ENCODE results near the gene NDOR1. TPM values are rescaled to one million over a fixed set of nuclear protein-coding genes. Genes with fewer than 3 reads are reported as not detected.

NDOR1 gene
- total RNA-seq, 1 donor from 2014 or later: 22.4 TPM

DNA sequence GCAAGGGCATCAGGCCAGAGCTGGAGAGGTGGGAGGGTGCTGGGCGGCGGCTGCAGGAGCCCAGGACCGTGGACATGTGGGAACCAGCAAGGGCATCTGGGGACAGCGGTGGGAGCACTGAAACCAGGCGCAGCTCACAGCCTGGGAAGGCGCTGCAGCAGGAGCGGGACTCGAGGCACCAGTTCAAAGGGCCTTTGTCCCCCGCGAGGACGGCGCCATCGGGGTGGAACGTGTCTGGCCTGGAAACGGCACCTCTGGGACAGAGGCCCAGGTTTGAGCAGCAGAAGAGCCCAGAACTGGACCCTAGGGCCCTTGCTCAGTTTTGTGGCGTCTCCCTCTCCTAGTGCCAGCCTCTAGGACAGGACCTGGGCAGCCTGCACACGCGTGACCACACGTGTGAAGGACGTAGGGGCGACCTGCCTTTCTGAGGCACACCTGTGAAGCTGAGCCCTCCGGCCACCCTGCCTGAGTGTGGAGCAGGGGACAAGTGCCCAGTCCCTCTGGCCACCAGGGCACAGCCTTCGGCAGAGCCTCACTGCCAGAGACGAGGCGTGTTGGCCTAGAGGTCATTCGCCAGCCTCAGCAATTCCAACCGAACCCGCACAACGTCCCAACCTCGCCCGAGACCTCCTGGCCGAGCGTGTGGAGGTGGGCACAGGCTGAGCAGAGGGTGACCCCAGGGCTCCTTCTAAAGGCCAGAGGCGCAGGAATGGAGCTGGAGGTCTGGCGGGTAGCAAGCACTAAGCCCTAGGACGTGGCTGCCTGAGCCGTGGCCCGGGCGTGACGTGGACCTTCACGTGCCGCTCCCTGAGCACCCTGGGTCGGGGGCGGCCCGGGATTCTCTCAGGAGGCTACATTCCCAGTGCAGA is 31.5 kb upstream of the NDOR1 start:
- peaks cover 5% of the 10 kb centered on the region for H3K36me3 Mint-ChIP-seq
- DNase-seq (ENCODE audit: low spot score in 2 of 2, unreplicated experiment in 2 of 2): no peak
- TF ChIP-seq, protein P1, sequence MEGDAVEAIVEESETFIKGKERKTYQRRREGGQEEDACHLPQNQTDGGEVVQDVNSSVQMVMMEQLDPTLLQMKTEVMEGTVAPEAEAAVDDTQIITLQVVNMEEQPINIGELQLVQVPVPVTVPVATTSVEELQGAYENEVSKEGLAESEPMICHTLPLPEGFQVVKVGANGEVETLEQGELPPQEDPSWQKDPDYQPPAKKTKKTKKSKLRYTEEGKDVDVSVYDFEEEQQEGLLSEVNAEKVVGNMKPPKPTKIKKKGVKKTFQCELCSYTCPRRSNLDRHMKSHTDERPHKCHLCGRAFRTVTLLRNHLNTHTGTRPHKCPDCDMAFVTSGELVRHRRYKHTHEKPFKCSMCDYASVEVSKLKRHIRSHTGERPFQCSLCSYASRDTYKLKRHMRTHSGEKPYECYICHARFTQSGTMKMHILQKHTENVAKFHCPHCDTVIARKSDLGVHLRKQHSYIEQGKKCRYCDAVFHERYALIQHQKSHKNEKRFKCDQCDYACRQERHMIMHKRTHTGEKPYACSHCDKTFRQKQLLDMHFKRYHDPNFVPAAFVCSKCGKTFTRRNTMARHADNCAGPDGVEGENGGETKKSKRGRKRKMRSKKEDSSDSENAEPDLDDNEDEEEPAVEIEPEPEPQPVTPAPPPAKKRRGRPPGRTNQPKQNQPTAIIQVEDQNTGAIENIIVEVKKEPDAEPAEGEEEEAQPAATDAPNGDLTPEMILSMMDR (IDR thresholded peaks at IDR 0.05; ENCODE audit: unreplicated experiment): no peak
- no peak overlapping the region for H3K27ac Mint-ChIP-seq
- no peak overlapping the region for H3K4me3 Mint-ChIP-seq
- no peaks in the 10 kb centered on the region for H3K4me1 Mint-ChIP-seq
- peaks cover 69% of the 10 kb centered on the region for H3K27me3 Mint-ChIP-seq (ENCODE audit: low read depth)
- no peaks in the 10 kb centered on the region for H3K9me3 Mint-ChIP-seq

DNA sequence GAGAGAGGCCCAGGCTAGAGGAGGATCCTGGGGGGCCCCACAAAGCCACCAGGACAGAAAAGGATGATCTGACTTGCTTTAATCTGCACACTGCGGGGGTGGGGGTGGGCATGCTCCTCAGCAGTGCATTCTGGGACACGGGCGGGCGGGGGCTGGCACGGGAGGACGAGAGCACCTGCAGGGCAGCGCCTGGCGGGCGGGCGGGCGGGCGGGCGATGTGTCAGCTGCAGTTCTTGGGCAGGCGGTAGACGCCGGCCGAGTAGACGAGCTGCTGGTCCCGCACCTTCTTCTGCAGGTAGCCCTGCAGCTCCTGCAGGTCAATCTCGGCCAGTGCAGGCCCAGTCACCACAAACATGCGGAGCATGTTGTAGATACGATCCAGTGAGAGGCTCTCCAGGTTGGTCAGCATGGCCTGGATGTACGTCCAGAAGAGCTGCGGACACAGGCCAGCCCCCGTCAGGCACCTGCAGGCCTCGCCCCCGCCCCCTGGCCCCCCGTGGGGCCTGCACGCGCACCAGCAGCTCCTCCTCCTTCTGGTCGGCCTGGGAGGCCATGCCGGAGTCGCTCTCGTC is 30.7 kb upstream of the NDOR1 start:
- TF ChIP-seq, protein P1 (IDR thresholded peaks at IDR 0.05; ENCODE audit: unreplicated experiment): no peak
- H3K4me1 Mint-ChIP-seq: no peaks in the 10 kb centered on the region
- H3K4me3 Mint-ChIP-seq: no peak overlapping the region
- peaks cover 66% of the 10 kb centered on the region for H3K27me3 Mint-ChIP-seq (ENCODE audit: low read depth)
- no peak overlapping the region for H3K27ac Mint-ChIP-seq
- H3K36me3 Mint-ChIP-seq: peaks cover 5% of the 10 kb centered on the region
- DNase-seq (ENCODE audit: low spot score in 2 of 2, unreplicated experiment in 2 of 2): no peak
- no peaks in the 10 kb centered on the region for H3K9me3 Mint-ChIP-seq

DNA sequence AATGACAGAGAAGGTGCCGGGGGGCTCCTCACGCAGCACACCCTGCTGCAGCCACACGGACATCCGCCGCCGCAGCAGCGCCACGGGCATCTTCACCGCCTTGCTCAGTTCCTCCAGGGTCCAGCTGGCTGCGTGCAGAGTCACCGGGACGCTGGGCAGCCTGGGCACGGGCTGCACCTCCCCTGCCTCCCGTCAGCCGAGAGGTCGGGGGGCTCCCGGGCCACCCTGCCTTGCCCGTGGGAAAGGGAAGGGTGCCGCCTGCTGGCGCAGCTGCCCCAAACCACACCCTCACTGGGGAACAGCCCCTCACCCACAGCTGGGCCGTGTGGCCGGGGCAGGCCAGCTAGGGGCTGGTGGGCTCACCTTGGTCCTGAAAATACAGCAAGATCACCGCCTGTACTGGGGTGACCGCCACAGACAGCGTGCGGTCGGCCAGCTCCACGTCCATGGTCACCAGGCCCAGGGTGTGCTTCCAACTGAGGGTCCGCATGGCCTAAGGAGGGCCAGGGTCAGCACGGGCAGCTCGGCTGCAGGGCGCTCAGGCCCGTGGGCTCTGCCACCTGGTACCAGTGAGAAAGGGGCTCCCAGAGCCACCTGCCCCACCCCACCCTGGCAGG is 30.0 kb upstream of the NDOR1 start:
- H3K9me3 Mint-ChIP-seq: no peaks in the 10 kb centered on the region
- no peaks in the 10 kb centered on the region for H3K4me1 Mint-ChIP-seq
- H3K36me3 Mint-ChIP-seq: peaks cover 5% of the 10 kb centered on the region
- no peak overlapping the region for H3K4me3 Mint-ChIP-seq
- H3K27ac Mint-ChIP-seq: no peak overlapping the region
- TF ChIP-seq, protein P1 (IDR thresholded peaks at IDR 0.05; ENCODE audit: unreplicated experiment): no peak
- DNase-seq (ENCODE audit: low spot score in 2 of 2, unreplicated experiment in 2 of 2): no peak
- H3K27me3 Mint-ChIP-seq (ENCODE audit: low read depth): peaks cover 60% of the 10 kb centered on the region

DNA sequence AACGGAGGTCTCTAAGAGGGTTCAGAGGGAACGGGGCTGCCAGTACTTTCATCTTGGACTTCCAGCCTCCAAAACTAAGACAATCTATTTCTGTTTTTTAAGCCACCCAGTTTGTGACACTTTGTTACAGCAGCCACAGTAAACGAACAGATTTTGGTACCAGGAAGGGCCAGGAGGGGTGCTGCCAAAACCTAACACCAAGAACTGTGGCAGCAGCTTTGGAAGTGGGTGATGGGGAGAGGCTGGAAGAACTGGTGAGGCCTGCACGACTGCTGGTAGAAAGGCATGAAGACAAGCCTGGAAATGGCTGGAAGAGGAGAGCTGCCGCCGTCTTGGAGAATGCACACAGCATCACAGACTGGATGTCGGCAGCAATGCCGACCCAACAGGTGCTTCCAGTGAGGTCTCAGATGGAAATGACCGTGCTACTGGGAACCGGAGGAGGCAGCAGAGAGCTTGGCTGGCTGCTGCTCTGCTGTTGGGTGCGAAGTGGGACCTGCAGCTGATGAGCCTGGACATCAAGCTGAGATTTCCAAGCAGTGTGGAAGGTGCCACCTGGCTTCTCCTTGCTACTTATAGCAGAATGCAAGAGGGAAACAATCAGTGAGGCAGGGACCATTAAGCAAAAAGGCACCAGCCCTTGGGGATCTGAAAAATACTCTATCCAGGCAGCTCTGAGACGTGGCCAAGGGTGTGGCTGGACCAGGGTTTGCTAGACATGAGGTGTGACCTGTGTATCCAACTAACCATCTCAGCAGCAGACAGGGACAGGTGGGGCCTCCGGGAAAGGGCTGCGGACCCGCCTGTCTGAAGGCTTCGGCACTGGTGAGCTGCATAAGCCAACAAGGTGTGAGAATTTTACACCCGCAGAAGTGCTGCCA is 29.0 kb upstream of the NDOR1 start:
- H3K27ac Mint-ChIP-seq: no peak overlapping the region
- DNase-seq (ENCODE audit: low spot score in 2 of 2, unreplicated experiment in 2 of 2): no peak
- H3K4me3 Mint-ChIP-seq: no peak overlapping the region
- no peaks in the 10 kb centered on the region for H3K9me3 Mint-ChIP-seq
- peaks cover 49% of the 10 kb centered on the region for H3K27me3 Mint-ChIP-seq (ENCODE audit: low read depth)
- no peaks in the 10 kb centered on the region for H3K4me1 Mint-ChIP-seq
- TF ChIP-seq, protein P1 (IDR thresholded peaks at IDR 0.05; ENCODE audit: unreplicated experiment): peak; percentile 43
- peaks cover 5% of the 10 kb centered on the region for H3K36me3 Mint-ChIP-seq

DNA sequence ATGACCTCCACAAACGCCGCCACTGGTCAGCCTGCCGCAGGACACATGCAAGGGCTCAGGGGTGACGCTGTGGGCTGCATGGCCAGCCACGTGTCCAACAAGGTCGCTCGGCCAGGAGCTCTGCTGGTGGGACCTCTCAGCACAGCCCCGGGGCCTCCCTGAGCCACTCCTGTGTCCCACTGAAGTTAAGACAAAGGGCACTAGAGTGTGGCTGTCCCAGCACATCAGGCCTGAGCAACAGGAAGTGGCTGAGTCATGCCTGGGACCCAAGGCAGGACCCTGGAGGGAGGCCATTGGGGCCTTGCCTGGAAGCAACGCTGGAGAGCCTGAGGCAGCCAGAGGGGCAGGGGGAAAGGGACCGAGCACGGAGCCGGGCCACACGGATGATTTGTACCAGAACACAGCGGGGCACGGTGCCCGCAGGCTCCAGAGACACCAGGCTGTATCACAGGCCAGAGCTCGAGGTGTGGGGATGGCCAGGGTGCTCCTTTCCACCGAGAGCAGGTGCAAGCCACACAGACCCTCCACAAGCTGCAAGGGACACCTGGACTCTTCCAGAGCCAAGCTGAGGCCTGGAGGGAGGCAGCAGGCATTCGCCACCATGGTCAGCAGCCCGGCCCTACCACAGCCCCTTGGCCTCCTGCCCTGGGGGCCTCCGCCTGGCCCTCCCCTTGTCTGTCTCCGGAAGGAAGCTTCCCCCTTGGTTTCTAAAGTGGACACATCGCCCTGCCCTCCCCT is 27.1 kb upstream of the NDOR1 start:
- Mint-ChIP-seq H3K36me3 (peaks cover 10% of the 10 kb centered on the region), H3K27me3 (ENCODE audit: low read depth) (peaks cover 31% of the 10 kb centered on the region), H3K4me3 (no peak overlapping the region), H3K27ac (no peak overlapping the region), H3K4me1 (no peaks in the 10 kb centered on the region), H3K9me3 (no peaks in the 10 kb centered on the region)
- DNase-seq (ENCODE audit: low spot score in 2 of 2, unreplicated experiment in 2 of 2): no peak
- TF ChIP-seq, protein P1 (IDR thresholded peaks at IDR 0.05; ENCODE audit: unreplicated experiment): no peak
